GM21717 (cell line): ENCODE data around the gene TMEM170B.
"Not testable (repeated sequence)": the region's sequence is repeated elsewhere in the genome, so short reads cannot be mapped to it uniquely, and the experiment has no call there.

Experiments used
- ATAC-seq: cut with Tn5 transposase; IDR thresholded peaks from one replicate; pipeline ENCODE4 v1.9.1; 2021; ENCODE audit warnings: mild to moderate bottlenecking, moderate library complexity; ENCODE audit not compliant: unreplicated experiment

Gene TMEM170B

DNA sequence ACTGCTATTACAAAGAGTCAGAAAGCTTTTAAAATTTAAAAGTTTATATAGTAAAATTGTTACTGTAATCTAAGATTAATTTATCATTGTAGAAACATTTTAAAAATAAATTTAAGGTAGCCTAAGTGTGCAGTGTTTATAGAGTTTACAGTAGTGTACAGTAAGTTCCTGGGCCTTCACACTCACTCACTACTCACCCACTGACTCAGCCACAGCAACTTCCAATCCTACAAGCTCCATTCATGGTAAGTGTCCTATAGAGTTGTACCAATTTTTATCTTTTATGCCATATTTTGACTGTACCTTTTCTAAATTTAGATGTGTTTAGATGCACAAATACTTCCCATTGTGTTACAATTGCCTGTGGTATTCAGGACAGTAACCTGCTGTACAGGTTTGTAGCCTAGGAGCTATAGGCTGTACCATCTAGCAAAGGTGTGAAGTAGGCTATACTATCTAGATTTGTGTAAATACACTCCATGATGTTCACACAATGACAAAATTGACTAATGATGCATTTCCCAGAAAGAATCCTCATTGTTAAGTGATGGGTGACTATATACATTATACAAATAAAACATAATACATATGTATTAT is 10.2 kb upstream of the TMEM170B start:
- no peak for ATAC-seq

DNA sequence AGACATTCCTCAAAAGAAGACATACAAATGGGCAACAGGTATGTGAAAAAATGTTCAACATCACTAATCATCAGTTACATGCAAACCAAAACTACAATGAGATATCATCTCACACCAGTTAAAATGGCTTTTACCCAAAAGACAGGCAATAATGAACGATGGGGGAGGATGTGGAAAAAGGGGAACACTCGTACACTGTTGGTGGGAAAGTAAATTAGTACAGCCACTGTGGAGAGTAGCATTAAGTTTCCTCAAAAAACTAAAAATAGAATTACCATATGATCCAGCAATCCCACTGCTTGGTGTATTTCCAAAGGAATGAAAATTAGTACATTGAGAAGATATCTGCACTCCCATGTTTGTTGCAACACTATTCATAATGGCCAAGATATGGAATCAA is 8.6 kb upstream of the TMEM170B start:
- ATAC-seq = no peak

DNA sequence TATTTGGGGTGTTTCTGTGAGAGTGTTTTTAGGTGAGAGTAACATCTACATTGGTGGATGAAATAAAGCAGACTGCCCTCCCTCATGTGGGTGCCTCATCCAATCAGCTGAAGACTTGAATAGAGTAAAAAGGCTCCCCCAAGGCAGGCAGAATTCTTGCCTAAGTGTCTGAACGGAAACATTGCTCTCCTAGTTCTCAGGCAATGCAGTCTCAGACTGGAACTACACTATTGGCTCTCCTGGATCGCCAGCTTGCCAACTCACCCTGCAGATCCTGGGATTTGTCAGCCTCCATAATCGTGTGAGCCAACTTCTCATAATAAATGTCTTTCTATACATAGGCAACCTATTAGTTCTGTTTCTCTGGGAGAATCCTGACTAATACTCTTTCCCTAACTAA is 5.5 kb upstream of the TMEM170B start:
- ATAC-seq = no peak

DNA sequence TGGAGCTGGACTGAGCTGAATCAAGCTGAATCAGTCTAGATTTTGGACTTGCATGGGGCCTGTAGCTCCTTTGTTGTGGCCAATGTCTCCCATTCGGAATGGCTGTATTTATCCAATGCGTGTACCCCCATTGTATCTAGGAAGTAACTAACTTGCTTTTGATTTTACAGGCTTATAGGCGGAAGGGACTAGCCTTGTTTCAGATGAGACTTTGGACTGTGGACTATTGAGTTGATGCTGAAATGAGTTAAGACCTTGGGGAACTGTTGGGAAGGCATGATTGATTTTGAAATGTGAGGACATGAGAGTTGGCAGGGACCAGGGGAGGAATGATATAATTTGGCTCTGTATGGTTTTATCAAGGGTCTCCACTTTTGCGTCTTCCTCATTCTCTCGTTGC is 3.0 kb upstream of the TMEM170B start:
- ATAC-seq = no peak

DNA sequence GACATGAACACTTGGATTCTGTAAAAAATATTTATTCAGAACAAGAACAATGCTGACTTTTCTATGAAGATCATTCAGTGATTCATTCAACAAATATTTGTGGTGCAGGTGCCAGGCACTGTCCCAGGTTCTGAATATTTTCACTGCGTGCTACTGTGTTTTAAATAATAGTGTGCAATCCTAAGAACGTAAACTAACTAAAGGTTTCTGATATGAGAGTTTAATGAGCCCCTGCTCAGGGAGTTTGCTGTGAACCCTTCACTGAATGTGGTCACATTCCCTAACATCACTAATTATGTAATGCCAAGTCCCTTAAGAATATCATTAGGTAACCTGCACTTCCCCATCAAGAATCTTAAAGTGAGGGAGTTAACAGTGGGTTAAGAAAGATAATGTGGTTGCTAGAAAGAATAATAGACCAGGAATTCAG is 1.7 kb upstream of the TMEM170B start:
- ATAC-seq = no peak

DNA sequence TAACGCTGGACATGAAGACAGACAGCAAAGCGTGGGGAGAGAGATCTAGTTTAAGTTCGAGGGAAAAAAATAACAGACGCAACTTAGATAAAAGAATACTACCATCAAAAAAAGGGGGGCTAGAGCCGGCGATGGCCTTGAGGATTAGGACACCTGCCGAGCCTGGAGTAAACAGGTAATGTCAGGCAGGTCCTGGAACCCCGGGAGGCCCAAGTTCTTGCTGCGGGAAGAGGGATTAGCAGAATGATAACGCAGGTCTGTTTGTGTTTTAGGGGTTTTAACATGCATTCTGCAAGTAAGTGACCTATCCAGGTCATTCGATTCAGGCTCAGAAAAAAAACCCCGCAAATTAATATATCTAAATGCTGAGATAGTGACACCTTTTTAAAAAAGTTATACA is 754 bp upstream of the TMEM170B start:
- ATAC-seq = no peak

DNA sequence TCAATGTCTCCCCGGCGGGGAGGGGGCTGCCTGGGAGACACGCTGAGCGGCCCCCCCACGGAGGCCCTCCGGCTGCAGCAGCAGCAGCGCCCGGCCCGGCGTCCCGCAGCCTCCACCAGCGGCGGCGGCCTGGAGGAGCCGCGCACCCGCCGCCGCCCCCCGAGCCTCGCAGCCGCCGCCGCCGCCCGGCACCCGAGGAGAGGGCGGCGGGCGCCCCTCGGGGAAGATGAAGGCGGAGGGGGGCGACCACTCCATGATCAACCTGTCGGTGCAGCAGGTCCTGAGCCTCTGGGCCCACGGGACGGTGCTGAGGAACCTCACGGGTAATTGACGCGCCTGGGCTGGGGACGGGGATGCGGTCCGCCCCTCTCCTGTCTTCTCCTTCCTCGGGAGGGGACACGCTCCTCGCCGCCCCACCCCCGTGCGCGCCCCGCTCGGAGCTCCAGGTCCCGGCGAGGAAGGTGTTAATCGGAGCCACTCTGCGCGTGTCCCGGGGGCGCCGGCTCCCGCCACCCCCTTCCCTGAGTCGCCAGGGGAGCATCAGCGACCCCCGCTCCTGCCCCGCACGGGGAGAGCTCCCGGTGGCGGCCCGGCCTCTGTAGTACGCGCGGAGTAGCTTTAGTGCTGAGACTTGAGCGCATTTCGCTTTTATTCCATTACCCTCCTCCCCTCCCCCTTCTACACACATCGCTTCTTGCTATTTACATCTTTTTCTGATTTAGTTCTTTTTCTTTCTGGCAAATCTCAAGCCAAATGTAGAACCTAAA is 686 bp downstream of the TMEM170B start:
- peak; percentile 16 for ATAC-seq

DNA sequence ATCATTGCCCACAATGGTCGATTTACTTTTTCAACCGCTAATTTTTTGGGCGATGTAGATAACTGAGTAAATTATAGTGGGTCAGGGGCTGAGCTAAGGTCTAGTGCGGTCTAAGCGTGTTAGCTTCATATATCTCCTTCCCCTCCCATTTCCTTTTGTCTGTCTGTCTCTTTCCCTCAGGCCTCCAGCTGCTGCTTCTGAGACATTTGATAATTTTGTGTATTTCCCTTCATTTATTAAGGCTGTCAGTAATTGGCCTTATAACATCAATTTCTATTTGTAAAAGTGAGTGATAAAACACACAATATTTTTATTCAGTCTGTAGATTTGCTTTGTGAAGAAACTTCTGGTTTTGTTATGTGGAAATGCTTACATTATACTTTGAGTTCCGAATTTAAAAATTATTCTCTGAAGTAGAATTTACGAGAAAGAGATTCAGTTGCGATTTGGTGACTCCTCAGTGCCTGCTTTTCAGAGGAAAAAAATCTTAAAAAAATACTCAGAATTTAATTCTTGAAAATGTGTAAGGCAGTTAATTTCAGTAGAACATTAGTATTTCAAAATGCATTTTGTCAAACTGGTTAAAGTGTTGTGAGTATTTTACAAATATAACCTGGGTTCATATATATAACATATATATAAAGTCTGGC is 1.4 kb downstream of the TMEM170B start:
- ATAC-seq = no peak

DNA sequence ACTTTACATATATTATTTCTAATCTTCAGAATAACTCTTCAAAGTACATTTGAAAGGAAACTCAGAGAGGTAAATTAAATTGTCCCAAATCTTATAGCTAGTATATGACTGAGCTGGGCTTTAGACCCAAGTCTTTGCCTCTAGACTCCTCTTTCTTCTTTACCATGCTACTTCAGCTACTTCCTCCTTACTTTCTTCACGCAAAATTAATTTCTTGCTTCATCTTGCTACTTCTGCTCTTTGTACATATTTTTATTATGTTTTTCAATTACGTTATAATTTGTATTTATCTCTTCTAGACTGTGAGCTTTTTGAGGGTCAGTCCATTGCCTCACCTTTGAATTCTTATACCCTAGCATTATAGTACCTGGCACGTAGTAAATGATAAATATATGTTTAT is 5.3 kb downstream of the TMEM170B start:
- ATAC-seq = no peak

DNA sequence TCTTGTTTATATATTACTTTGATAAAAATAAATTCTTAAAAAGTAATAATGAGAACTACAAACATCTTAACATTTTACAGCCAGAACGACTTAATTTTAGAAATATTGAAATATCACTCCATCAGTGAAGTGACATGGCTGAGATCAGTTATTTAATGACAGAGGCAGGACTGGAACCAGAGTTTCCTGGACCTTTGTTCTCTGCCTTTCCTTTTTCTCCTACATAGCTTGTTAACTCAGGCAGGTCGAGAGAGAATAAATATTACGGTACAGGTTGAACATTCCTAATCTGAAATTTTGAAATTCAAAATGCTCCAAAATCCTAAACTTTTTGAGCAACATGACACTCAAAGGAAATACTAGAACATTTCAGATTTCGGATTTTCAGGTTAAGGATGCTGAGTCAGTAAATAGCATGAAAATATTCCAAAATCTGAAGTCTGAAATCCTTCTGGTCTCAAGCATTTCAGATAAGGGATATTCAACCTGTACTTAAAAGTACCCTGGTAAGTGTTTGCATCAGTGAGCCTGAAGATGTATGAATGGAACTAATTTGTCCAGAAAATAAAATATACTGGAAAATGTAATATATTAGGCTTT is 6.5 kb downstream of the TMEM170B start:
- ATAC-seq = no peak

DNA sequence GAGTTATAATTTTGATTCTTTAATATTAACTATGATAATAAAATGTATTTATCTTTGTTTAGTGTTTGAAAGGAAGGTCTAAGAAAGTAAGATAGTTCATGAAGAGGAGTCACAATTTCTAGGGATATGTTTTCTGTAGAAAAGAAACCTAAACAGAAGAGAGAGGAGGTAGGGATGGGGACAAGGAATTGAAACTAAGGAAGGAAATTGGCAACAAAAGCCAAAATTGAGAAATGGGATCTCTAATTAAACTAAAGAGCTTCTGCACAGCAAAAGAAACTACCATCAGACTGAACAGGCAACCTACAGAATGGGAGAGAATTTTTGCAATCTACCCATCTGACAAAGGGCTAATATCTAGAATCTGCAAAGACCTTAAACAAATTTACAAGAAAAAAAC is 10.3 kb downstream of the TMEM170B start:
- ATAC-seq = not testable (repeated sequence)

DNA sequence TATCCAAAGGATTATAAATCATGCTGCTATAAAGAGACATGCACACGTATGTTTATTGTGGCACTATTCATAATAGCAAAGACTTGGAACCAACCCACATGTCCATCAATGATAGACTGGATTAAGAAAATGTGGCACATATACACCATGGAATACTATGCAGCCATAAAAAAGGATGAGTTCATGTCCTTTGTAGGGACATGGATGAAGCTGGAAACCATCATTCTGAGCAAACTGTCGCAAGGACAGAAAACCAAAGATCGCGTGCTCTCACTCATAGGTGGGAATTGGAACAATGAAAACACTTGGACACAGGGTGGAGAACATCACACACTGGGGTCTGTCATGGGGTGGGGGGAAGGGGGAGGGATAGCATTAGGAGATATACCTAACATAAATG is 11.0 kb downstream of the TMEM170B start:
- not testable (repeated sequence) for ATAC-seq

DNA sequence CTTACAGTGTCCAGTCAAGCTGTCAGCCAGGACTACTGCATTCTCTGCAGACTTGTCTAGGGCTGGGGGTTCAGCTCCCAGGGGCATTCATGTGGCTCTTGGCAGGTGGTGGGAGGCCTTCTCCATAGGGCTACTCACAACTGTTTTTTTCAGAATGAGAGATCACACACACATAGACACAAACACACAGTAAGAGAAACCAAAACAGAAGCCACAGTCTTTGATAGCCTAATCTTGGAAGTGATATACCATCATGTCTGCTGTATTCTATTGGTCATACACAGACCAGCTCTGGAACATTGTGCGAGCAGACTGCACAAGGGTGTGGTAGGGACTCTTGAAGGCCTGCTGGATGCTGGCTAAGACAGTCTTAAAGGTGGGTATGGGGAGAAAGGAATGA is 13.5 kb downstream of the TMEM170B start:
- ATAC-seq = no peak

DNA sequence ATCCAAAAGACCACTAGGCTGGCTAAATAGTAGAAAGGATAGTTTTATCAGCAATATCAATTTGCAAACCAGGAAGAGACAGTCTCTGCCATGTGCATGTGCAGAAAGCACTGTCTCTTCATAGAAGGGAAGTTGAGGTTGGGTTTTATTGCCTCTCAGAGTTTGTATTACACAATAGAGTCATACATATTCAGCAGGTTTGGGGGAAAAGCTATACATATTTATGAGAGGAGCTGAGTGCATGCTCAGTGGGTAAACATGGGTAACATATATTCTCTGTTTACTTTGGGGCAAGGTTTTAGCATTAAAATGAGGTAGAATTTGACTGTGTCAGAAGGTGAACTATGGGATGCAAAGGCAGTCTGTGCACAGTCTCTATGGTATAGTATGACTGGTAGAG is 14.9 kb downstream of the TMEM170B start:
- no peak for ATAC-seq

DNA sequence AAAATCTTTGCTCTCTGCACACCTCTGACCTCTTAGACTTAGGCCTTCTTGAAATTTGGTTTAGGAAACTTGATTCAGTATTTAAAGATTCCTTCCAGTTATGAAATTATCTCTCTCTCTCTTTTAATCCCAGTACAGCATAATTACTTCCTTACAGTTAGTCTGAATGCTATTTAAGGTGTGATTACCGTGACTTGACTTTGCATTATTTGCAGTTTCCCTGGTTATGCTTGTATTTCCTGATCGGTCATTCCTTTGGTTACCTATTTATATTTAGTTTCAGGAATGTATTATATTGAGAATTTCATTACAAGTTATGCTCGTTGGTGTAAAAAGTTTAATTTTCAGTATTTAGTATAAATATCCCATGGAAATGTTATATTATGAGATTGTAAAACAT is 16.3 kb downstream of the TMEM170B start:
- no peak for ATAC-seq

DNA sequence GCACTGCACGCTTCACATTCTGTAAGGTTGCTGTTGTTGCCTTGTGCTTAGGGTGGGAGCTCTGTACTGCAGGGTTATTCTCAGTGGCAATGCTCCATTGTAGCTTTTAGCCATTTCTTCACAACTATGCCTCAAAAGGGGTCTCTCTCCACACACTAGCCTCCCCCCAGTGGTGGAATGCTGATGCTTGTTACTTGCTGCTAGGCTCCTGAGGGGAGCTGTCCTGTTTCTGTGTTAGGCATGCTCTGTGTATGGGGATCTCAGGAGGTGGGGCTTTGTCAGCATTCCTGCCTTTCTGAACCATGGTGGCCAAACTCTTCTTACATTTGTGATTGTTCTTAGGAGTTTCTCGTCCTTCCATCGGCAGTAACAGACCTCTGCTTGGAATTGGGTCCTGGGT is 18.8 kb downstream of the TMEM170B start:
- ATAC-seq = no peak

DNA sequence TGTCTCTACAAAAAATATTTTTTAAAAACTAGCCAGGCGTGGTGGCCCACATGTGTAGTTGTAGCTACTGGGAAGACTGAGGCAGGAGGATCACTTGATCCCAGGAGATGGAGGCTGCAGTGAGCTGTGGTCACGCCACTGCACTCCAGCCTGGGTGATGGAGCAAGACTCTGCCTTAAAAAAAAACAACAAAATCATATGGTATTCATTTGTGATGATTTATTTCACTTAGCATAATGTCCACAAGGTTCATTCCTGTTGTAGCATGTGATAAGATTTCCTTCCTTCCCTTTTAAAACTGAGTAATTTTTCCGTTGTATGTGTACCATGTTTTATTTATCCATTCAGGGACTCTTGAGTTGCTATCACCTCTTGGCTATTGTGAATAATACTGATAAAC is 26.2 kb downstream of the TMEM170B start:
- no peak for ATAC-seq

DNA sequence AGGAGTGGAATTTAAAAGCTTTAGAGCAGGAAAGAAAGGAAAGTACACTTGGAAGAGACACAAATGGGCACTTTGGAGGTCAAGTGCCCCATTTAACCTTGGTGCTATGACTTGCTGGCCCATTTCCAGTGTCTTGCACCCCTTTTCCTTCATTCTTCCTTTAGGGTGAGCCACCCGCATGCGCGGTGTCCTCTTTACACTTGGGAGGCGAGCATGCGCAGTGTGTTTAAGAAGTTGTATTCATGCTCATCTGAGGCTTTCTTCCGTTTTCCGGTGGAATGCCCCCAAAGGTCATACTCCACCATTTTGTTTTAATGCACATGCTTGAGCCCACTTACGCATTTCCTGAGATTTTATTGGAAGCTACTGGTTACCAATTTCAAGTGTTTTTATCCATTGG is 29.1 kb downstream of the TMEM170B start:
- ATAC-seq = no peak

DNA sequence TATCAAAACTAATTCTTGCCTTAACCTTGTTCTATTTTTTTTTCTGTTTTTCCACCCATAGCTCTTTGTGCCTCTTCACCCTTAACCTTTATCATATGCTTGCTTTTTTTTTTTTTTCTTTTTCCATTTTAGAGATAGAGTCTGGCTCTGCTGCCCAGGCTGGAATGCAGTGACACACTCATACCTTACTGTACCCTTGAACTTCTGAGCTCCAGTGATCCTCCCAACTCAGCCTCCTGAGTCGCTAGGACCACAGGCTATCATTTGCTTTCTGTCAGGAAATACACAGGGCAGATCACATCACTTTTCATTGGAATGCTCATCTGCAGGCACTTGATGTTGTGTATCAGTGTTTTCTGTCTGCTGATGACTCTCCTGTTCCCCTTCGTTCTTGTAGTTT is 33.5 kb downstream of the TMEM170B start:
- no peak for ATAC-seq

DNA sequence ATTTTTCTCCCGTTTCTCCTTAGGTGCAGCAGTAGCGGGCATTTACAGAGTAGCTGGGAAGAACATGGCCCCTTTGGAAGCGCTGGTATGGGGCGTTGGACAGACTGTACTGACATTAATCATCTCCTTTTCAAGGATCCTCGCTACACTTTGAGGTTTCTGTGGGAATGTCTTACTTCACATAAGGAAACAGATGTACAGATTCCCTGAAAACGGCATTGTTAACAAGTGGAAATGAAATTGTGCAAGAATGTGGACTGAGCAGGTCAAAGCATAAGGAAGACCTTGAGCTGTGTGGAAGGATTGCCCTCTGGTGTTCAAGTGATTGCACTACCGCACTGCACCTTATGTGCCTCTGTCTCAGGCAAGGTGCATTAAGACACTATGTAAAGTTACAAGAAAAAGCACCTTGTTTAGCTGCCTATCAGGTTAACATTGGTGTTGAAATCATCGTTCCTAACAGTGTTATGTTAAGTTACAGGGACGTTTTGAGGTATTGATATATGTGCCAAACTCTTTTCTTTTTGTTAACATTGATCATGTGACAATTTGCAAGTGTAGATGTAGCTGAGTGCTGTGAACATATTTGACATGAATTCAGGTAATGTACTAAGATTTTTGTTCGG is 38.0 kb downstream of the TMEM170B start:
- peak; percentile 96 for ATAC-seq

DNA sequence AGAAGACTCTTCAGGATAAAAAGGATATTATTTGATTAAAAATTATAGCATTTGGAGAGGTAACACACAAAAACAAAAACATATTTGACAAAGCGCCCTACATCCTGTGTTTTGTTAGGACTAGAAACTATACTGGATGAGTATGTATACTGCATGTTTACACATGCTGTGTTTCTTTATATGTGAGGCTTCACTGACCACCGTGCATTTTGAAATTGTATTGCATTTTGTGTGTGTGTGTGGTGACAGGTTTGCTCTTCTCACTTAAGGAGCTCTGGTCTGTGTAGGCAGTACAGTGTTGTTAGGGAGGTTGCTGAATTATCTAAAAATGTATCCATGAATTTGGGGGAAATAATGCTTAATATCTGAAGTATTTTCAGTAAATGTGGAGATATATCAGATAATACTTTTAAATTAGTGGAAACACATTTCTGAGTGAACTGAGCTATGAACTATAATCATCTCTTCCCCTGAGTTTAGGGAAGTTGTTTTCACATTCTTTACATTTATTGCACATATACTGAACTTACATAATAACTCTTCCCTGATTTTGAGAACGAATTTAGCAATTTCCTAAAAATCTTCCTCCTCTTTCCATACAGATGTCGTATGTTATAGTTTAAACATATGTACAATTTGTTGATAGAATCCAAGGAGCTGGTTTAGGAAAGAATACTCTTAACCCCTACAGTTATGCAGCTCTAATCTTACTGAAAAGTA is 43.3 kb downstream of the TMEM170B start:
- no peak for ATAC-seq
